HG03045 (cell line): ENCODE measurements around the gene ARHGAP42.

Experiments
- ATAC-seq: cut with Tn5 transposase; IDR thresholded peaks from one replicate; pipeline ENCODE4 v1.9.1; 2021; ENCODE audit warnings: mild to moderate bottlenecking, moderate library complexity; ENCODE audit not compliant: unreplicated experiment

Gene ARHGAP42

GRCh38 chr11:100827934-100828661 is 141.0 kb downstream of the ARHGAP42 start:
- ATAC-seq: peak; percentile 68

- no peak for ATAC-seq
Measured at GRCh38 chr11:100830274-100830673, 143.2 kb downstream of the ARHGAP42 start.

GRCh38 chr11:100830978-100831732 is 144.1 kb downstream of the ARHGAP42 start:
- no peak for ATAC-seq

GRCh38 chr11:100831929-100832494 is 144.9 kb downstream of the ARHGAP42 start:
- ATAC-seq: no peak

DNA sequence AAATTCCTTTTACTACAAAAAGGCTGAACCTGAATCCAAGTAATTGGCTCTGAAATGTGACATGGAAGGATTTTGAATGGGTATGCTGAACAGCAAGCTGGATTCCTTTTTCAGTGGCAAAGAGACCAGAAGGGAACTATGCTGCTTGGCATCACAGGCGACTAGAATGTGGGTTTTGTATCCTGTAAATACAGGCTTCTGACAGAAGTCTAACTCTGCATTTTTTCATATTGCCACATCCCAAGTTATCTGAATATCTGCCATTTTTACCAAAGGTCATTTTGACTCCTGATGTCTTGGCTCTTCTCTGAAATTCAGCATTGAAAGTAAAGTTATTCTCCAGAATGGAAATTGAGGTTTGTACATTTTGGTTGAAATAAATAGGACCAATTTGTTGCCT is 145.7 kb downstream of the ARHGAP42 start:
- no peak for ATAC-seq

DNA sequence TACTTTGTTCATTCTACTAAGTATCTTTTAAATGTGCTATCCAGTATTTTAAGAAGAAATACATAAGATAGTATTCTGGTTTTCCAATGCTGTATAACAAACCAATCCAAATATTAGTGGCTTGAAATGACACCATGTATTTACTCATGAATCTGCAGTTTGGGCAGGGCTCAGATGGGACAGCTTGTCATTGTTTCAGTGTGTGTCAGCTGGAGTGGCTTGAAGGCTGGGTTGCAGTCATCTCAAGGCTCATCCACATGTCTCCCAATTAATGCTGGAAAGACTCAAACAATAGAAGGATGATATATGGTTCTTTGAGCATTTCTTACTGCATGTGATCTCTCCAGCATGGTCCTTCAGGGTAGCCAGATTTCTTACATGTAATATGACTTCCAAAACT is 146.2 kb downstream of the ARHGAP42 start:
- ATAC-seq: no peak

GRCh38 chr11:100835854-100836253 is 148.8 kb downstream of the ARHGAP42 start:
- no peak for ATAC-seq

DNA sequence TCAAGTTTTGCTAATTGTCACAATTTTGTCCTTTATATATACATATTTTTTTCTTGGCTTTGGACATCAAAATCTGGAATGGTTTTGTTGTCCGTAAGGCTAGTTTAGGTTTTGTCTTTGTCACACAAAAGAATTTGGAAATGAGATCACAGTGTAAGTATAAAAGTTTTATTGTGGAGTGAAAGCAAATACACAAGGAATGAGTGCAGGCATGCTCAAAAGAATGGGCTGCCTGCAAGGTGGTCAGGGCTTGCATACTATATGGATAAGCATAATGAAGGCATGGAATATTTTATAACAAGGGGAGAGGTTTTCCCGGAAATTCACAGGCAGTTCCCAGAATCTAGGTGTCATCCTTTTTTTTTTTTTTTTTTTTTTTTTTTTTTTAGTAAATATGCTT is 150.2 kb downstream of the ARHGAP42 start:
- no peak for ATAC-seq

DNA sequence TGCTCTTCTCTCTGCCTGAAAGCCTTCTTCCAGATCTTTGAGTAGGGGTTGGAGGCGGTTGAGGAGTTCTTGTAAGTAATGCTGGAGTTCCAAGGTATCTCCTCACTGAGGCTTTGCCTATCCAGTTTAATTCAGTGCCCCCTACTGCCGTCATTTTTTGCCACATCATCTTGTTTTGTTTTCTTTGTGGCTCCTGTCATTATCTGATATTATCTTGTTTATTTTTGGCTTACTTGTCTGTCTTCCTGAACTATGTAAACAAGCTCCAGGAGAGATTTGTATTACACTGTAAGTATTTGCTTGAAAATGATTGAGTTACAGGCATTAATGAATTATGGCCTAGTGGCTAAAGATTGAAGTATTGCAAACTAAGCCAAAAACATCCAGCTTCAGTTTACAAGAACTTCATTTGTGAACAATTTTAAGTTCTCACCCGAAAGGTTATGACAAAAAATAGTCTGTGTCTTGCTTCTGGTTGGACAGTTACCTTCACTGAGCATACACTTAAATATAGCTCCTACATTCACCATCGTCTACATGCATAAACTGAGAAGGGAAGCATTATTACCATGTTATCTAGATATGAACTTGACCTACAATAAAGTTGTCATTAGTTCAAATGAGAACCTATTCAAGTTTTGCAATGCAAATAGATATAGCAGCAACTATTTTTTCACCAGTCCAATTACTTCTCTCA is 154.8 kb downstream of the ARHGAP42 start:
- no peak for ATAC-seq

- ATAC-seq: no peak
Measured at GRCh38 chr11:100847696-100848216, 160.7 kb downstream of the ARHGAP42 start.

DNA sequence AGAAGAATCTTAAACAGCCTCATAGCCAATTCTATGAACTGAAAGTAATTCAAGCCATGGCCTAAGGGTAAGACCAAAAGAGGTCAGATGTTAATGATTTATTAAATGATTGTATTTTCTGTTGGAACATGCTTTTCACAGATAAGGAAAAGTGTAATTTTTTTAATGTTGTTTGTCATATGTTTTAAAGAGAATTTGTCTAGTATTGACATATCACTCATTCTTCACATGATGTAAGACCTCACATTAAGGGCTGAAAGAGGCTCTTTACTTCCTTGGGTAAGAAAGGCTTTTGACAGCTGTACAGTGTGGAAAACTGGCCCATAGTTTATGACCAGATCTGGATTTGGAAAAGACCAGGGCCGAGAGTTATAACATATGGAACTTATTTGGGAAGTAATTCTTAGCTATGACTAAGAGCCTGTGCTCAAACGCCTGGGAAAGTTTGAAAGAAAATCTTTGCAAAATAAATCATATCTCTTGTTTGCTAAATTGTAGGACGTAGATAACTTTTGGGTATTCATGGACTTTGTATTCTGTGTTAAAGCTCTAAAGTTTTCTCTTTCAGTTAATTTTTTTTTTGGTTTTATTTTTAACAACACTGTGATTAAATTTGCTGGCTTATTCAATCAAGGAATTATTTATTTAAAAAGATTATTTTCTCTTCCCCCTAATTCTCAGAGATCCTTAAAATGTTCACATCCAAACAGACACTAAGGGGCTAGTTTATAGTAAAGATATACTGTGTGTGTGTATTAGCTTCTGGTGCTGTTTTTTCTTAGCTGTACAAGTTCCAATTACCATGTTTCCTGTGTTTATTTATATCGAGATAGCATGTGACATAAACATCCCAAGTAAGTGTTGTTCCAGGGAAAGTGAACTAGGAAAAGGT is 162.2 kb downstream of the ARHGAP42 start:
- ATAC-seq: no peak

DNA sequence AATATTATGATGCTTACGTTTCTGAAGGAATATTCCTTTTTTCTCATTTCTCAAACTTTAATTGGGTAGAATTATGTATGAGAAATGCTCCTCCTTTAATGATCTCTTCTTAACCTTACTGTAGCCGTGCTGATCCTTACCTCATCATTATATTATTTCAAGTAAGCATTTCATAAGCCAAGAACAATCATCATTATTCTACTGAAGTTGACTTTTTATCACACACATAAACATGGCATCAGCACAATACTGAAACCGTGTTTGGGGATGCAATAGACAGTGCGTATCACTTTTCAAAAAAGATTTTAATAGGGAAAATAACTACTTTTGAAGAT is 162.8 kb downstream of the ARHGAP42 start:
- no peak for ATAC-seq

- no peak for ATAC-seq
Measured at GRCh38 chr11:100851147-100851546, 164.1 kb downstream of the ARHGAP42 start.

- no peak for ATAC-seq
Measured at GRCh38 chr11:100851584-100852152, 164.6 kb downstream of the ARHGAP42 start.

DNA sequence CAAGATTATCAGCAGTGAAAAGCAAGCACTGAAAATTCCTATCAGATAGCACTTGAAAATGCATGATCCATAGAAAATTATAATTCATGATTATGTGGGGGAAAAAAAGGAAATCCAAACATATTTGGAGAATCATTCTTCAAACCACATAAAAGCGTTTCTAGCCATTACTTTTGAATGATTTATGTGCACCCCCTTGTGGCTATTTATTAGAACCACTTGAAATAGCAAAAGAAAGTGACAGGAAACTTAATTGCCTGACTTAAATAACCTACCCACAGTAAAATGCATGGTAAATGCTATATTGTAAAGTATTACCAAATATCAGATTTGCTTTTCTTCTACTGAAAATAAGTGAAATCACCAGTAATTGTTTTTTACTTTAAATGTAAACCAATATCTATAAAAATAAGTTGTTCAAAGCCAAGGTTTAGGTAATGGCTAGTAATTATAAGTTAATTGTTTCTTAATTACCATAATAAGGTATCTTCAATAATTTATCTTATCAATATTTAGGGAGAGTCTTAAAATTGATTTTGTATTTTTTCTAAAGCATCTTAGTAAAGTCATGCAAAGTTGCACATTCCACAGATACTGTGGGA is 168.5 kb downstream of the ARHGAP42 start:
- no peak for ATAC-seq

GRCh38 chr11:100857236-100858005 is 170.3 kb downstream of the ARHGAP42 start:
- ATAC-seq: no peak

- ATAC-seq: no peak
Measured at GRCh38 chr11:100860318-100861155, 173.4 kb downstream of the ARHGAP42 start.

DNA sequence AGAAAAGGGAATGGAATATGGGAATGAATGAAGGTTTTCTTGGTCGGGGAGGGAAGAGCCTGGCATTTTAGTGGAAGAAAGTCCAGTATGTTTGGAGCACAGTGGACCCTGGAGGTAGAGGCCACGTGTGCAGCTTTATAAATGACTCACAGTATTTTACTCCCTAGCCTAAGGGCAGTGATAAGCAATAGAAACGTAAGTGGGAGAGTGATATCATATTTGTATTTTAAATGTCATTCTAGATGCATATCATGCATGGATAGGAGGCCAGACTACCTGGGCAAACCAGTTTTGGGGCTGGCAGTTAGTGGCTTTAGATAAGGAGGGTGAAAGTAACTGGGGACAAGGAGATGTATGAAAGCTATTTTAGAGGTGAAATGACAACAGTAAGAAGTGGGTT is 174.1 kb downstream of the ARHGAP42 start:
- ATAC-seq: no peak
